PFSK-1 (cell line): ENCODE data around the gene ZBTB24.

Experiments used
- FOXP2 ChIP-seq: optimal IDR thresholded peaks from 2 replicates; pipeline ENCODE3; 2011; ENCODE audit warnings: borderline replicate concordance, control low read depth, inconsistent platforms; ENCODE audit not compliant: insufficient read depth; ENCODE audit errors: extremely low read length, extremely low read depth
- POLR2AphosphoS5 ChIP-seq: IDR thresholded peaks from 2 replicates; pipeline ENCODE4 v1.6.1; 2012; ENCODE audit warnings: low read depth, mild to moderate bottlenecking, control low read depth, low read length, moderate library complexity
- REST ChIP-seq, 2 experiments: IDR thresholded peaks; 2 replicates each; pipeline versions ENCODE4 v1.6.1 to v1.8.0; 2011 to 2012; ENCODE audit warnings: low read depth in 2 of 2, low read length in 2 of 2, control low read depth in 1 of 2, inconsistent platforms in 1 of 2, mild to moderate bottlenecking in 1 of 2, moderate library complexity in 1 of 2; ENCODE audit not compliant: insufficient read depth in 1 of 2
- SIN3A ChIP-seq: IDR thresholded peaks from 2 replicates; pipeline ENCODE4 v1.6.1; 2012; ENCODE audit warnings: mild to moderate bottlenecking, low read length, moderate library complexity, borderline replicate concordance; ENCODE audit not compliant: insufficient read depth
- TAF1 ChIP-seq: IDR thresholded peaks from 2 replicates; pipeline ENCODE4 v1.6.1; 2012; ENCODE audit warnings: low read length, control low read depth, borderline replicate concordance; ENCODE audit not compliant: insufficient read depth

ZBTB24 gene

GRCh38 chr6:109456111-109456583 is 26.9 kb downstream of the ZBTB24 start:
- no peak for TF ChIP-seq POLR2AphosphoS5
- TF ChIP-seq REST (IDR thresholded peaks at IDR 0.05; ENCODE audit: insufficient read depth in 1 of 2, low read depth in 2 of 2, low read length in 2 of 2), result no peak
- no peak for TF ChIP-seq SIN3A
- no peak for TF ChIP-seq TAF1
- TF ChIP-seq FOXP2, result no peak

GRCh38 chr6:109455437-109456110 is 27.4 kb downstream of the ZBTB24 start, which contains the start of gene MICAL1:
Gene MICAL1, minus strand, starts transcription at chr6:109455772. Its CDS starts 1,576 bp downstream, at chr6:109454196.
- TF ChIP-seq TAF1 (no peak), SIN3A (no peak), REST (IDR thresholded peaks at IDR 0.05; ENCODE audit: insufficient read depth in 1 of 2, low read depth in 2 of 2, low read length in 2 of 2) (no peak), POLR2AphosphoS5 (peak; percentile 70), FOXP2 (peak; percentile 1)

- no peak for TF ChIP-seq POLR2AphosphoS5
- TF ChIP-seq TAF1, result no peak
- no peak for TF ChIP-seq REST (IDR thresholded peaks at IDR 0.05; ENCODE audit: insufficient read depth in 1 of 2, low read depth in 2 of 2, low read length in 2 of 2)
- no peak for TF ChIP-seq SIN3A
- no peak for TF ChIP-seq FOXP2
Measured at GRCh38 chr6:109454496-109455436, 28.3 kb downstream of the ZBTB24 start.

- TF ChIP-seq FOXP2 (no peak), POLR2AphosphoS5 (no peak), TAF1 (no peak), SIN3A (no peak), REST (IDR thresholded peaks at IDR 0.05; ENCODE audit: insufficient read depth in 1 of 2, low read depth in 2 of 2, low read length in 2 of 2) (no peak)
Measured at GRCh38 chr6:109453594-109454495, 29.2 kb downstream of the ZBTB24 start.
